GOT3 (cell line): ENCODE data around the gene ANKRD34A.
"Not testable (repeated sequence)": the region's sequence is repeated elsewhere in the genome, so short reads cannot be mapped to it uniquely, and the experiment has no call there.

Source experiments
- DNase-seq: peaks from one replicate; lab custom pipeline; 2025; ENCODE audit warnings: mixed read lengths; lab: John Stamatoyannopoulos, UW

The ANKRD34A gene

DNA sequence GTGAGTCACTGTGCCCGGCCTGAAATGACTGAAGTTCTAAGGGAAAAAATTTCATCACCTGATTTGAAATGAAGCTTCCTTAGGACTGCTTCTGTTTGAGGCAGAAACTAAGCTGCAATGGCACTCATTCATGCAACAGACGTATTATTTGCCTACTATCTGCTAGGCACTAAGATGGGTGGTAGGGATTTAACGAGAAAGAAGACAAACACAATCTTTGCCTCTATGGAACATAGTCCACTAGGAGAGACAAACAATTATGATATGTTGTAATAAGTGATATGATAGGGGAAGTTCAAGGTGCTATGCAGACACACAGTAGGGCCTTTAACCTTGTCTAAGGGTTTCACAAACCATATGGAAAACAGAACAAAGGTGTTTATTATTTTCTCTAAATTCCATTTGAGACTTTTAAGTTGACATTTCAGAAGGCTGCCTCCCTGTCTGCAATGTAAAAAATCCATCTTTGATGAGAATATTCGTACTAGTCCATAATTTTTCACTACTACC lies 17.8 kb downstream of the ANKRD34A start:
- DNase-seq = no peak

DNA sequence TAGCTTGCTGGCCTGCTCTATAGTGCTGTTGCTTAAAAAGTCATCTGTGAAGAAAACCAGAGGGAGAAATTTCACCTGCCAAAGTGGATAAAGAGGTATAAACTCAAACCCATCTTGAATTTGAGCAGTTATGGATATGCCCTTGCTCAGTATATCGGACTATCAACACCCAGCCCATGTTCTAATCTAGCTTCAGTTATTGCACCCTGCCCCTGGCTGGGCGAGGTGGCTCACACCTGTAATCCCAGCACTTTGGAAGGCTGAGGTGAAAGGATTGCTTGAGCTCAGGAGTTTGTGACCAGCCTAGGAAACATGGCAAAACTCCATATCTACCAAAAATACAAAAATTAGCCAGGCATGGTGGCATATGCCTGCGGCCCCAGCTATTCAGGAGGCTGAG lies 19.8 kb downstream of the ANKRD34A start:
- no peak for DNase-seq

DNA sequence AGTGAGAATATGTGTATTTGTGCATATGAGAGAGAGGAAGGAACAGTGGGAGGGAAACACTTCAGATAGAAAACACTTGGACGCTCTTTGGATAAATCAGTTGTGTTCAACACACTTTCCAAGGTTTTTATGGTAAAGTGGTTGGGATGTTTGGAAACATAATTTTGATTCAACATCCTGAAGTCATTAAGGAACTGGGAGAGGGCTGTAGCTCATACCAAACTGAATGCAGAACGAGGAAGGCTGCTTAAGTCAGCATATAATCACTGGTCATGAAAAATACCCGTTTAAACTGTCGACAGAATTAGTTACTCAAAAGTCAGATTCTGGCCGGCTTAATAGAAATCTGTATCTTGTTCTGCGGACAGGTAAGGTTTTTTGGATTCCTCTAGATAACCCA lies 21.5 kb downstream of the ANKRD34A start:
- no peak for DNase-seq

DNA sequence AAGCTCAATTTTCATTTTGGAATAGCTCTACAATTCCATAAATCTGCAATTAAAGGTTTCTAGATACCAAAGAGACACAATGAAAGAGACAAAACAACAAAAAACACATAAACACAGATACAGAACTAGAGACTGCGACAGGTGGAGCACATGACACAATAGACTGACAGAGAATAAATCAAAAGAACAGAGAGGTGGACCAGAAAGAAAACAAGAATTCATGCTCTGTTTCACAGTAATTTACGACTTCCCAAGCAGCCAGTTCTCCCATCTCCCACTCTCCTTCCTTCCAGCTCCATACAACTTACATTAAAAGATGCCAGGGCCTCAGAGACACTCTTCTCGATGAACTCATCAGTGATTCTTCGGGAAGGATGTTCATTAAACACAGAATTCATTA lies 22.0 kb downstream of the ANKRD34A start:
- no peak for DNase-seq

DNA sequence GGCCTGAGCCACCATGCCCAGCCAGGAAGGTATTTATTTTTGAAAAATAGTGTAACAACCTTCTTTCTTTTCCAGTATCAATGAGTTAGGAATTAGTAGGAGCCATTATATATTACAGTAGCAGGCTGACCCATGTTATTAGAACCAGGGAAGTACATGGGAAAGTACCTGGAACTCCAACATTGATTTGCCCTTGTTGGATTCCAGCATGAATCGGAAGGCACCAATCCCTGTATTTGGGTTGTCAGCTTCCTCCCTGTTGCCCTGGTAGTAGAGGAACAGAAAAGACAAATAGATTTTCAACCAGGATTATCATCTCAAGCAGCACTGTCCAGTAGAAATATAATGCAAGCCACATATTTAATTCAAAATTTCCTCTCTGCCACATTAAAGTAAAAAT lies 26.9 kb downstream of the ANKRD34A start:
- no peak for DNase-seq

DNA sequence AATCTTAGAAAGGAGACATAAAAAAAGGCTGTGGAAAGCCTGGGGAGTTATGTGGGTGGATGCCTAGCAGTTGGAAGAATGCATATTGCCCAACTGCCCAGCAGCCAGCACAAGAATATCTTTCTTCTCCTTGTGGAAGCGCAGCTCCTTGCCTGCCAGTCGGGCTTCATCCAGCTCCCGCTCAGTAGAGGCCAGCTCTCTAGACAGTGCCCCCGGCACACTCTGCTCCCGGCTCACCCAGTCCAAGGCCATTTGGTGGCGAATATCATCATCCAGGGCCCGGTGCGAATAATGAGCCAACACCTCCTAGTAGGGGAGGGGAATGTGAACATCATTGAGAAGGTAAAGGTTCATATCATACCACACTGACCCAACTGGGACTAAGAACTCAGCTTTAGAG lies 28.1 kb downstream of the ANKRD34A start:
- DNase-seq = no peak

DNA sequence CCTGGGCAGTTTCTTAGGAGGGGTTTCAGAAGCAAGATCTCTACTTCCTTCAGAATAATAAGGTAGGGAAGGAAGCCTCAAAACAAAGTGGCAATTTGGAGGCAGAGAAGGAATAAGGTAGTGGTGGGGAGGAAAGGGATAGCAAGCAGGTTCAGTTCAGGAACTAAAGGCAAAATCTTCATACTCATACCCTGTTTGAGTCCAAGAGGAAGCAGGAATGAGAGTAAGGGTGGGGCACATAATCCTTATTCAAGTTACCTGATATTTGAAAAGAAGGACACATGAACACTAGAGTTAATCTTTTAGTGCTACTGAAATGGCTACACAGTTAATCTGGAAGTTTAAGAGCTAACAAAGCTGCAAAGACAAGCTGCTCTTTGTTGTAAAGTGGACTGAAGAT lies 28.7 kb downstream of the ANKRD34A start:
- no peak for DNase-seq

DNA sequence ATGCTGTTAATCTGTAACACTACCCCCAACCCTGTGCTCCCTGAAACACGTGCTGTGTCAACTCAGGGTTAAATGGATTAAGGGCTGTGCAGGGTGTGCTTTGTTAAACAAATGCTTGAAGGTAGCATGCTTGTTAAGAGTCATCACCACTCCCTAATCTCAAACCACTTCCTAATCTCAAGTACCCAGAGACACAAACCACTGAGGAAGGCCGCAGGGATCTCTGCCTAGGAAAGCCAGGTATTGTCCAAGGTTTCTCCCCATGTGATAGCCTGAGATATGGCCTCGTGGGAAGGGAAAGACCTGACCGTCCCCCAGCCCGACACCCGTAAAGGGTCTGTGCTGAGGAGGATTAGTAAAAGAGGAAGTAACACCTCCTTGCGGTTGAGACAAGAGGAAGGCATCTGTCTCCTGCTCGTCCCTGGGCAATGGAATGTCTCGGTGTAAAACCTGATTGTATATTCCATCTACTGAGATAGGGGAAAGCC lies 31.8 kb downstream of the ANKRD34A start:
- DNase-seq = not testable (repeated sequence)

DNA sequence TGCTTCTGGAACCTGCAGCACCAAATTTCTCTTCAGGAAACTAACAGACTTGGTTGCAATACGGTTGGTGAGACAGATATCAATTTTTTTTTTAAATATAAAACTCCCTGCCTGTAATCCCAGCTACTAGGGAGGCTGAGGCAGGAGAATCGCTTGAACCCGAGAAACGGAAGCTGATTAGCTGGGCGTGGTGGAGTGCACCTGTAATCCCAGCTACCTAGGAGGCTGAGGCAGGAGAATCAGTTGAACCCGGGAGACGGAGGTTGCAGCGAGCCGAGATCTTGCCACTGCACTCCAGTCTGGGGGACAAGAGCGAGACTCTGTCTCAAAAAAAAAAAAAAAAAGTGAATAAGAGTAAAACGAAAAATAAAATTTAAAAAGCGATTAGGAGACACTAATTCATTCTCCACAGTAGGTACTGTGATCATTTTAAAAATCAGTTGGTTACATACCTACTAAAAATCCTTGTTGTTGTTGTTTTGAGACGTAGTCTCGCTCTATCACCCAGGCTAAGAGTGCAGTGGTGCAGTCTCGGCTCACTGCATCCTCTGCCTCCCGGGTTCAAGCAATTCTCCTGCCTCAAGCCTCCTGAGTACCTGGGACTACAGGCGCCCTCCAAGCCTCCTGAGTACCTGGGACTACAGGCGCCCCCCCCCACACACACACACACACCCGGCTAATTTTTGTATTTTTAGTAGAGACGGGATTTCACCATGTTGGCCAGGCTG lies 36.3 kb downstream of the ANKRD34A start:
- no peak for DNase-seq

DNA sequence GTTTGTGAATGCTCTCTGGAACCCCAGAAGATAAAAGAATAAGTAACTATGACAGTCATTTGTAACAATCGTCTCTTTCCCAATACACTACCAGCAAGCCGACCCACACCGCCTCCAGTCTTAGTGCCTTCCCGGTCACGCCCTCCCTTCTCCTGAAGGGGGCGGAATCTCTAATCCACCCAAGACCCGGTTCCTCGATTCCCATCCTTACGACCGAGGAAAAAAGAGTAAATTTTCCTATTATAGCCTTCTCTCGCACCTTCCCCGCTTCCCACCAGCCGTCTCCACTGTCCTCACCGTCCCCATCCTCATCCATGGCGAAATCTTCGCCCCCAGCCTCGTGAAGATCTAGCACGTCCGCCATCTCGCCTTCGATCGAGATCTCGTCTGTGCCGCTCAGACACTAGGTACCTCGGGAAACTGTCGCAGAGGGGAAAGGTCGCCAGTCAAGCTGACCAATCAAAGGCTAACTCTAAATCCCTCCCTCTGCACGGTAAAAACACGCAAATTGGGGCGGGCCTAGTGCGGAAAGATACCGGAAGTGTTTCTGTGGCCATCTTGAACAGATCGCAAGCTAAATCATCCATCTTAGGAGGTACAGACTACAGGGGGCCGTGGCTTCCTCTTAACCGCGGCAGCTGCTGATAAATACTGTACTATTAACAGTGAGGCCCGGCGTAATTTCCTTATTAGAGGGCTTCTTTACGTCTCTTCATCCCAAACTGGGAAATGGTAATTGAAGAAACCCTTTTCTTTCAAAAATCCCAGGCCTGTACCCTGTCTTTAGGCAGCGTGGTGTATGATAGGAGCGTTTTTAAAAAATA lies 37.1 kb downstream of the ANKRD34A start, which contains the start of gene RBM8A:
RBM8A (minus strand) TSS at position 422 of the 824 bp plus-strand sequence; CDS start at position 364, 58 bp downstream.
- DNase-seq = peak; percentile 90

DNA sequence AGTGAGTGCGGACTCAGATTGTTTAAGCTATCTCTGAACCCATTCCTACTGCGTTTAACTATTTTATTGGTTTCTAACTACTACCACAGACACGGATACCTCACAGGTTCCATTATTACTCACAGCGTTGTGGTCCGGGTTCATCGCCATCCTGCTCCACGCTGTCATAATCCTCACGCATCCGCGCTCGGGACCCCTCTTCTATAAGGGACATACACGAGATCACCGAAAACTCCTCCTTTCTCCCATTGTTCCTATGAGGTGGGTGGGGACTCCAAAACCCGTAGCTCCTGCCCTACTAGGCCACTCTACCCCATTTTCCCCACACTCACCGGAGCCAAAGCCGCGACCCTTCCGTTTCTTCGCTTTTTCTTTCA lies 37.7 kb downstream of the ANKRD34A start:
- no peak for DNase-seq

DNA sequence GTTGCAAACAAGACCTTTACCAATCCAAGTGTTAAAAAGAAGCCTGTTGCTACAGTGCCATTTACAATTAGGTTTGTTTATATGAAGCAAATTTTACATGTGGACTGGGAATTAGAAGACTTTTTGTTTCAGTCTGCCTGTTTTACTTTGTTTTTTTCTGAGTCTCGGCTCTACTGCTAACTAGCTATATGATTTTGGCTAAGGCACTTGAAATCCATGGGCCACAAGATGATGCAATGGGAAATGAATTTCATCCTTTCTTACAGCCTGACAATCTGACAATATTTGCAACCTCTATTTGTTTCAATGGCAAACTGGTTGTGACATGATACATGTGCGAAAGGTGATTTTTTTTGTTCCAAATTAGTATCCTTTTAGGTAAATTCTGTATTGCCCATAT lies 42.1 kb downstream of the ANKRD34A start:
- no peak for DNase-seq

DNA sequence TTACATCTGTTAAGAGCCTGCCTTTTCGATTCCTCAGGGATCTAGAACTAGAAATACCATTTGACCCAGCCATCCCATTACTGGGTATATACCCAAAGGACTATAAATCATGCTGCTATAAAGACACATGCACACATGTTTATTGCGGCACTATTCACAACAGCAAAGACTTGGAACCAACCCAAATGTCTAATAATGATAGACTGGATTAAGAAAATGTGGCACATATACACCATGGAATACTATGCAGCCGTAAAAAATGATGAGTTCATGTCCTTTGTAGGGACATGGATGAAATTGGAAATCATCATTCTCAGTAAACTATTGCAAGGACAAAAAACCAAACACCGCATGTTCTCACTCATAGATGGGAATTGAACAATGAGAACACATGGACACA lies 44.1 kb downstream of the ANKRD34A start:
- not testable (repeated sequence) for DNase-seq

DNA sequence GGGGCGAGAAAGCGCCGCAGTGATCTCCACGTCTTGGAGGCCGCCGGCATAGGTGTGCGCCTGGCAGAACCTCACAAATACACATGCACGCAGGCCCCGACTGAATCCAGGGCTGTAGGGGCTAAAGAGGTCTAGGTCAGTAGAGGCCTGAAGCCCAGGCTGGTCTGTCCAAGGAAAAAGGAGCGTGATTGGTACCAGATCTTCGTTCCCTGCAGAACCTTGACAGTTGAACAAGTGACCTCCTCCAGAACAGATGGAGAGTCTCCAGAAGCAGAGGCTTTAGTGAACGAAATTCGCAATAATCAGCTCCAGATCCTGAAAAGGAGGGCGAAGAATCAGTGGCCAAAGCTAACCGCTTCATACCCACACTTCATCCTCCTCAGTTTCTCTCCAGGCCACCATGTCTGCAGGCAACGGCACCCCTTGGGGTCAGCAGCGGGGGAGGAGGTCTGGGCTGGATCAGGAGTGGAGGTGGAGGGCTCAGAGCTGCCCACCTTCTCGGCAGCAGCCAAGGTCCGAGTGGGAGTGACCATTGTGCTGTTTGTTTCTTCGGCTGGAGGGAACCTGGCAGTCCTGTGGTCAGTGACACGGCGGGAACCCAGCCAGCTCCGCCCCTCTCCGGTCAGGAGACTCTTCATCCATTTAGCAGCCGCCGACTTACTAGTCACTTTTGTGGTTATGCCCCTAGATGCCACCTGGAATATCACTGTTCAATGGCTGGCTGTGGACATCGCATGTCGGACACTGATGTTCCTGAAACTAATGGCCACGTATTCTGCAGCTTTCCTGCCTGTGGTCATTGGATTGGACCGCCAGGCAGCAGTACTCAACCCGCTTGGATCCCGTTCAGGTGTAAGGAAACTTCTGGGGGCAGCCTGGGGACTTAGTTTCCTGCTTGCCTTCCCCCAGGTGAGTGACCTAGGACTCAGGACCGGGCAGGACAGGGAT lies 45.1 kb downstream of the ANKRD34A start:
- peak; percentile 16 for DNase-seq

DNA sequence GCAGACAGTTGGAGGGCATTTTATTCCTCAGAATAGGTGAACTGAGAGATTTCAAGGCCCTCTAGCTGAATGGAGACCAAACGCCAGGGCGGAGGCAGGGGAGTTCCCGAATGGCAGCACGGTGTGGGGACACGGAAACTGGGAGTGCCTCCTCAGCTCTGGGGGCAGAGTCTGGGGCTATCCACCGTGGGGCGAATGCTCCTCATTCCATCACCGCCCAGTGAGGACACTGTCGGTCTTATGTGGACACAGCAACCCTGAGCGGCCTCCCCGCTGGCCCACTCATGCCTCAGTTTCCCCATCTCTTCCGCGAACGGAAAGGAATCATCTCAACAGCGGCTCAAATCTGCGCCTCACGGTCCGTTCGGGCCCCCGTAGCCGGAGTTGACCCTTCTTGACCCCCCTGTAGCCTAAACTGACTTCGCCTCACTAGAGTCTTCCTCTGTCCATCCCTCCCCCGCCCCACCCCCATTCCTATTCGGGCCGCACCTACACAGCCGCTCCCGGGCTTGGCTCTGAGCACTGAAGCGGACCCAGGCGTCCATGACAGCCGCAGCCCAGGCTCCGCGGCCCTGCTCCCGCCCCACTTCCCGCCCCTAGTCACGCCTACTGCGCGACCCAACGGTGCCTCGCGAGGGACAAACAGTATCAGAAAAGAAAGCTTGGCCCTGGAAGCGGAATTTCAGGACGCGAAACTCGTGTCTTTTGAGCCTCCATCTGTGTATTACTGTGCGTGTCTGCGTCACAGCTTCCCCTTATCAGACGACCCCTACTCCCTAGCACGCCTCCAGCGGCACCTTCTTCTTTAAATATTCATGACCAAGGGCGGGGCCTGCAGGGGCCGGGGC lies 46.0 kb downstream of the ANKRD34A start, which contains the start of gene PEX11B:
PEX11B (minus strand) TSS at position 574 of the 848 bp plus-strand sequence; CDS start at position 545, 29 bp downstream.
- peak; percentile 74 for DNase-seq

DNA sequence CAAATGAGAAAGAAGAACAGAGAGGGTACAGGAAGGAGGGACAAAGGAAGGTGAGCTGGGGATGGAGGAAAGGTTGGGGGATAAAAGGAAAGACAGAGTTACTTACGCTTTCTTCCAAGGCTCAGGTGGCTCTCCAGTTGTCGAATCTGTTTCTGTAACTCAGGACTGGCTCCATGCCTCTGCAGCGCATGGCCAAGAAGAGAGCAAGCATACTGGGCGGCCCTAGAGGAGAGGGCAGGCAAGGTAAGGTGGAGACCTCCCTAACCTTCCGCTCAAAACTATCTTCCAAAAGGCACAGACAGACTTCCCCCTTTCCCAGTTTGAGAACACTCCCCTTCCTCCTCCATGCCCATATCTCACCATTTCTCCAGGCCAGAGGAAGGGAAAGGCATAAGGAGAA lies 46.8 kb downstream of the ANKRD34A start:
- DNase-seq = no peak

DNA sequence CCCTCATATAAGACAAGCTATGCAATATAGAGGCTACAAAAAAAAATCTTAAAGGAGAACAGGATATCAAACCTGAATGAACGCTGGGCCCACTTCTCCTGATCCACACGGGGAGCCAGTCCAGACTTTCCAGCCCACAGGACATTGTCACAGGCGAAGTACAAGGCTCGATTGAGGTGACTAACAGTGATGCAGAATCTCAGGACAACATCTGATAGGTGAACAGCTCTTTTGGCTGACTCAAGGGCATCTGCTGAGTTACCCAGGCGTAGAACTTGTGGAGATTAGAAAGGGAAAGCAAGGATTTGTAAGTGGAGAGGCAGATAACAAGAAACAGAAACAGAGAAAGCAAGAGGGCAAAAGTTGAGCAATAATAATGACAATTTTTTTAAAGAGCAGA lies 47.6 kb downstream of the ANKRD34A start:
- no peak for DNase-seq

DNA sequence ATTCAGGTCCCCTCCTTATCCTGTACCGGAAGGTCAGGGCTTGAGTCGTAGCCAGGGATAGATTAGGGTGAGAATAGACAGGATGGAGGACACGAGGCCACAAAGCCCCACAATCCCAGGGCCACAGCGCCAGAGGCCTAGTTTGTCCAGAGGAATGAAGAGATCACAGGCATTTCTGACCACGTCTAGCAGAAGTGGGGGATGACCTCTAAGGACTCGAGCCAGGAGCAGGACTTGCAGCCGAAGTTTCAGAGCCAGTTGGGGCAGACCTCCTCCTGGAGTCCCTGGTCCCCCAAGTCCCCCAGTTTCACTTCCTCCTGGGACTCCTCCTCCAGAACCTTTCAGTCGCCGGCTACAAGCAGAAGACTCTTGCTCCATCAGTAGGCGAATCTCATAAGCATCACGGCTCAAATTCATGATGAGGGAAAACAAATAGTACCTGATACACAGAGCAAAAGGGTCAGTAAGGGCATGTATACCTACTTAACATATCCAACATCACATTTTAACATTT lies 52.2 kb downstream of the ANKRD34A start:
- no peak for DNase-seq
